Fibroblast of pulmonary artery (primary cell): ENCODE results near the gene SLC25A39.

ENCODE experiments used
- DNase-seq: peaks from one replicate; pipeline ENCODE4 v3.0.0-alpha.2; 2010; ENCODE audit warnings: low read depth
- H3K4me3 ChIP-seq: replicated peaks from 2 replicates; pipeline ENCODE4 v1.5.1; 2011; ENCODE audit warnings: low read depth, mild to moderate bottlenecking, control low read depth, low read length, moderate library complexity
- TF ChIP-seq, protein P1 (sequence below): IDR thresholded peaks from 2 replicates; pipeline ENCODE4 v1.5.1; 2011; ENCODE audit warnings: mild to moderate bottlenecking, control low read depth, low read length, inconsistent platforms; ENCODE audit errors: missing control alignments

Gene SLC25A39

DNA sequence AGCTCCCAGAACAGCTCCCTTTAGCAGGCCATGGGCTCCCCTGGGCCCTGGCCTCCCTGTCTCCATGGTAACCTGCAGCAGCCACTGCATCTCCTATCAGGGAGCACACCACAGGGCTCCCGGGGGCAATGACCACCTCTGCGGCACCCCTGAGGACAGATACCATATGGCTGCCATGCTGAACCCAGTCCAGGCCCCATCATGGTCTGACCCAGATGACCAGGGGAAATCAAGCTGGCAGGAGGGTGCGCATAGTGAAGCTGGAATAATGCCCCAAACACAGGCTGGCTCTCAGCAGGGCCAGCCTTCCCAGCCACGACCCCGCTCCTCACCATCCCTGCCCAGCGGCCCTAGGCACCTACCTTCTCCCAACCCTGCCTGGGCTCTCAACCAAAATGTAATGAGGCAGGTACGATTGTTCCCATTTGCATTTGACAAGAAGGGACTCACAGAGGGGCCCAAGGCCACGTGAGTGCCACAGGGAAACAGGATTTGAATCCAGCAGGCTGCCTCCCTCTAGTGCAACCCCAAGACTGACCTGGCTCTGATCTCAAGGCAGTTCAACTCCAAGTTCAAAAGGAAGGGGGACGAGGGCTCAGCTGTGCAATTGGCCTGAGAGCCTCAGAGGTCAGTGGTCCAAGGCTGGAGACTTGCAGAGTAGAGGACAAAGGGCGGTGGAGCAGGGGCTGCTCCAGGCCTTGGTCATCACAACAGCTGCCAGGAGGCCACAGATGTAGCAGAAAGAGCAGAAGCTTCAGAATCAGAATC lies 13.8 kb downstream of the SLC25A39 start:
- no peak overlapping the region for H3K4me3 ChIP-seq
- TF ChIP-seq, protein P1, sequence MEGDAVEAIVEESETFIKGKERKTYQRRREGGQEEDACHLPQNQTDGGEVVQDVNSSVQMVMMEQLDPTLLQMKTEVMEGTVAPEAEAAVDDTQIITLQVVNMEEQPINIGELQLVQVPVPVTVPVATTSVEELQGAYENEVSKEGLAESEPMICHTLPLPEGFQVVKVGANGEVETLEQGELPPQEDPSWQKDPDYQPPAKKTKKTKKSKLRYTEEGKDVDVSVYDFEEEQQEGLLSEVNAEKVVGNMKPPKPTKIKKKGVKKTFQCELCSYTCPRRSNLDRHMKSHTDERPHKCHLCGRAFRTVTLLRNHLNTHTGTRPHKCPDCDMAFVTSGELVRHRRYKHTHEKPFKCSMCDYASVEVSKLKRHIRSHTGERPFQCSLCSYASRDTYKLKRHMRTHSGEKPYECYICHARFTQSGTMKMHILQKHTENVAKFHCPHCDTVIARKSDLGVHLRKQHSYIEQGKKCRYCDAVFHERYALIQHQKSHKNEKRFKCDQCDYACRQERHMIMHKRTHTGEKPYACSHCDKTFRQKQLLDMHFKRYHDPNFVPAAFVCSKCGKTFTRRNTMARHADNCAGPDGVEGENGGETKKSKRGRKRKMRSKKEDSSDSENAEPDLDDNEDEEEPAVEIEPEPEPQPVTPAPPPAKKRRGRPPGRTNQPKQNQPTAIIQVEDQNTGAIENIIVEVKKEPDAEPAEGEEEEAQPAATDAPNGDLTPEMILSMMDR, result no peak
- DNase-seq, result no peak

- TF ChIP-seq, protein P1, result no peak
- H3K4me3 ChIP-seq, result no peak overlapping the region
- no peak for DNase-seq
Measured at GRCh38 chr17:44310188-44310587, 14.4 kb downstream of the SLC25A39 start.

- no peak overlapping the region for H3K4me3 ChIP-seq
- DNase-seq, result no peak
- TF ChIP-seq, protein P1, result no peak
Measured at GRCh38 chr17:44309472-44309871, 15.2 kb downstream of the SLC25A39 start.

DNA sequence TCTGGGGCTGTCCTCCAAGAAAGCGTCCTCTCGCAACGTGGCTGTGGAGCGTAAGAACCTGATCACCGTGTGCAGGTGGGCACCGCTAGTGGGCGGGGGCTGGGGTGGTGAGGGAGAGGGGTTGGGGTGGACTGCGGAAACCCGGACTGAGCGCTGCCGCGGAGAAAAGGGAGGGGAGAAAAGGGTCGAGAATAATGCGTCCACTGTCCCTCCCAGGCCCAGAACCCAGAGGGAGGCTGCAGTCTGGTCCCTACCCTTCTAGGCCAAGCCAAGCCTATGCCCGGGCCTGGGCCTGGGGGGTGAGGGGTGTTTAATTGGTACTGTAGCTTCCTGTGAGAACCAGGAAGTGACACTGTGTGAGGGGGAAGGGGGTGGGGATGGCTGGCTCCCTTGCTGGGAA lies 15.8 kb downstream of the SLC25A39 start:
- DNase-seq, result no peak
- peak overlapping the region; percentile 14 for H3K4me3 ChIP-seq
- TF ChIP-seq, protein P1, result no peak

GRCh38 chr17:44308320-44308818 lies 16.3 kb downstream of the SLC25A39 start, which contains the start of gene RUNDC3A:
Gene RUNDC3A, plus strand, starts transcription at chr17:44308601. Its CDS starts 232 bp downstream, at chr17:44308833.
- DNase-seq, result peak; percentile 77
- peak within 1 kb of the TSS; percentile 51 for H3K4me3 ChIP-seq
- TF ChIP-seq, protein P1, result no peak

- TF ChIP-seq, protein P1, result no peak
- peak; percentile 46 for DNase-seq
- no peak overlapping the region for H3K4me3 ChIP-seq
Measured at GRCh38 chr17:44307387-44308186, 17.0 kb downstream of the SLC25A39 start.
